Esophagus (tissue), 2 donors: ENCODE data around the gene MCC. TPM values are rescaled to one million over a fixed set of nuclear protein-coding genes. Genes with fewer than 3 reads are reported as not detected.

Experiments used
- H3K27ac ChIP-seq, 2 donors: one replicate each; pipeline ENCODE4 v1.5.1; 2013; ENCODE audit warnings: low read depth in 2 of 2, mild to moderate bottlenecking in 2 of 2, inconsistent platforms in 1 of 2, low read length in 1 of 2, moderate library complexity in 1 of 2
- H3K27me3 ChIP-seq, 2 donors: one replicate each; pipeline ENCODE4 v1.6.1; 2013; ENCODE audit warnings: low read length in 2 of 2, control low read depth in 1 of 2, mild to moderate bottlenecking in 1 of 2; ENCODE audit not compliant: insufficient read depth in 2 of 2, control insufficient read depth in 1 of 2
- H3K36me3 ChIP-seq, 2 donors: one replicate each; pipeline ENCODE4 v1.6.1; 2013; ENCODE audit warnings: low read length in 1 of 2; ENCODE audit not compliant: control insufficient read depth in 2 of 2, insufficient read depth in 2 of 2
- H3K4me1 ChIP-seq, 2 donors: one replicate each; pipeline ENCODE4 v1.6.1; 2013; ENCODE audit warnings: low read length in 1 of 2; ENCODE audit not compliant: control insufficient read depth in 2 of 2, insufficient read depth in 2 of 2
- H3K4me3 ChIP-seq, 2 donors: one replicate each; pipeline ENCODE4 v1.5.1; 2013; ENCODE audit warnings: low read length in 2 of 2, mild to moderate bottlenecking in 2 of 2, low read depth in 1 of 2, moderate library complexity in 1 of 2
- H3K9me3 ChIP-seq, 2 donors: one replicate each; pipeline ENCODE4 v1.6.1; 2013; ENCODE audit warnings: mild to moderate bottlenecking in 2 of 2, low read depth in 1 of 2, low read length in 1 of 2, moderate library complexity in 1 of 2; ENCODE audit not compliant: control insufficient read depth in 2 of 2, insufficient read depth in 1 of 2
- WGBS, 2 donors: extraction: QIAGEN DNeasy Blood & Tissue Kit; methylation state at CpG; one replicate each; pipeline ENCODE4 v1.1.7; 2013; 5-methylcytosine and 5-hydroxymethylcytosine counted together
- polyA plus RNA-seq, 2 donors: library from polyadenylated mRNA; stranded (reverse); fragments of 200-250 nt; gene quantifications; one replicate each; pipeline ENCODE4 v1.2.3, GENCODE V29; 2013
- donor health status: healthy with polysubstance abuse.
- donor health status: Bipolar disorder and iron deficiency.

MCC gene
- polyA plus RNA-seq, 2 donors = 7.2 to 8.3 TPM

DNA sequence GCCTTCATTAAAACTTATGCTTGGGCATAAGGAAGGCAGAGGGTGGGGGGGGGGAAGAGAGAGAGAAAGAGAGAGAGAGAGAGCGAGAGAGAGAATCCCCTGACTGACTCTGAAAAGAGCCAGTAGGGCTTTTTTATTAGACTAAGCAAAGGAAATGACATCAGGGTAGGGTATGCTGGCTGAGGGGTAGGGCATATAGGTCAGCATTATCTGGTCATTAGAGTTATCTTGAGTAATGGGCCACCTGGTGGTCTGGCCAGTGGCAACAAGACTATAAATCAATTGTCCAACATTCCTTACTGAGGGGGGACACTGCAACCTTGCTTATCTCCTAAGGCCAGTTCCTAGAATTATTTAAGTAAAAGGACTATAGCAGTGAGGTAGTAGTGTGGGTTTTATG is 120.7 kb downstream of the MCC start:
- no peak overlapping the region for H3K4me3 ChIP-seq
- H3K27me3 ChIP-seq = peaks cover 0 to 2% of the 10 kb centered on the region in 2 donors
- 87 to 98% methylated on average over 1 of the region's 1 CpG for WGBS, 2 donors
- no peaks in the 10 kb centered on the region for H3K4me1 ChIP-seq
- no peak overlapping the region for H3K27ac ChIP-seq
- H3K36me3 ChIP-seq = no peaks in the 10 kb centered on the region
- peaks cover 6 to 7% of the 10 kb centered on the region in 2 donors for H3K9me3 ChIP-seq

DNA sequence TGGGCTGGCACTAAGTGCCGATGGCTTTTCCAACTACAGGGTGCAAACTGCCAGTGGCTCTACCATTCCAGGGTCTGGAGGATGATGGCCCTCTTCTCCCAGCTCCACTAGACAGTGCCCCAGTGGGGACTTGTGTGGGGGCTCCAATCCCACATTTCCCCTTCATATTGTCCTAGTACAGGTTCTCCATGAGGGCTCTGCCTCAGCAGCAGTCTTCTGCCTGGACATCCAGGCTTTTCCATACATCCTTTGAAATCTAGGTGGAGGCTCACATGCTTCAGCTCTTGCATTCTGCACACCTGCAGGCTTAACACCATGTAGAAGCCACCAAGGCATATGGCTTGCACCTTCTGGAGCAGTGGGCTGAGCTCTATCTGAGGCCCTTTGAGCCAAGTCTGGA is 123.8 kb downstream of the MCC start:
- no peaks in the 10 kb centered on the region for H3K36me3 ChIP-seq
- 97 to 100% methylated on average over 1 of the region's 1 CpG for WGBS, 2 donors
- no peak overlapping the region for H3K27ac ChIP-seq
- H3K9me3 ChIP-seq = peaks cover 6 to 7% of the 10 kb centered on the region in 2 donors
- peaks cover 0 to 2% of the 10 kb centered on the region in 2 donors for H3K27me3 ChIP-seq
- H3K4me1 ChIP-seq = no peaks in the 10 kb centered on the region
- no peak overlapping the region for H3K4me3 ChIP-seq

DNA sequence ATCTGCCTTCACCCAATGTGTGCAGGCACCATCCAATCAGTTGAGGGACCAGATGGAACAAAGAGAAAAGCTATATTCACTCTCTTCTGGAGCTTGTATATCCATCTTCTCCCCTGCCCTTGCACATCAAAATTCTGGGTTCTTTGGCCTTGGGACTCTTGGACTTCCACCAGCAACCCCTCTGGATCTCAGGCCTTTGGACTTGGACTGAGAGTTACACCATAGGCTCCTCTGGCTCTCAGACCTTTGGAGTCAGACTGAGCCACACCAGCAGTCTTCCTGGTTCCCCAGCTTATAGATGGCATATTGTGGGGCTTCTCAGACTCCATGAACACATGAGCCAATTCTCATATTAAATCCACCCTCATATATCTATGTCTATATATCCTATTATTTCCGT is 126.6 kb downstream of the MCC start:
- WGBS, 2 donors = 97 to 100% methylated on average over 1 of the region's 1 CpG
- Histone ChIP-seq H3K4me3 (no peak overlapping the region), H3K27ac (no peak overlapping the region)

DNA sequence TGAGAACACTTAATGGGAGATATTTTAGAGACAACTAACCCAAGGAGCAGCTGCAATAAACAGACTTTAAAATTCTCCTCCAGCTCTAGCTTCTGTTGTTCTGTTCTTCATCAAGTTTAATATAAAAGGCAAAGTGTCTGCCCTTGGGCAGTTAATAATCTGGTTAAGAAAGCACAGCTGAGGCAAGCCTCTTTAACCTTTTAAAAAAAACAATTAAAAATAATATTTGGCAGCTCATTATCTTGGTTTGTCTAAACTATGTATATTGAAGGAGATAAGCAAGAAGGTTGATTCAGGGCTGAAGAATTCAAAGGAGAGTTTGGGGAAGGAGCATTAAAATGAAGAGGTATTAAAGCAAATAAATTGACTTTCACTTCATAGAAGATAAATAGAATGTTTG is 128.8 kb downstream of the MCC start:
- Histone ChIP-seq H3K4me1 (no peaks in the 10 kb centered on the region), H3K9me3 (peaks cover 2% of the 10 kb centered on the region in 2 donors), H3K27me3 (no peaks in the 10 kb centered on the region), H3K27ac (no peak overlapping the region), H3K4me3 (no peak overlapping the region), H3K36me3 (no peaks in the 10 kb centered on the region)

More for the DNA sequence above, 126.6 kb downstream of the MCC start:
- no peaks in the 10 kb centered on the region for H3K36me3 ChIP-seq
- H3K27me3 ChIP-seq = no peaks in the 10 kb centered on the region
- no peaks in the 10 kb centered on the region for H3K4me1 ChIP-seq
- peaks cover 6 to 7% of the 10 kb centered on the region in 2 donors for H3K9me3 ChIP-seq

DNA sequence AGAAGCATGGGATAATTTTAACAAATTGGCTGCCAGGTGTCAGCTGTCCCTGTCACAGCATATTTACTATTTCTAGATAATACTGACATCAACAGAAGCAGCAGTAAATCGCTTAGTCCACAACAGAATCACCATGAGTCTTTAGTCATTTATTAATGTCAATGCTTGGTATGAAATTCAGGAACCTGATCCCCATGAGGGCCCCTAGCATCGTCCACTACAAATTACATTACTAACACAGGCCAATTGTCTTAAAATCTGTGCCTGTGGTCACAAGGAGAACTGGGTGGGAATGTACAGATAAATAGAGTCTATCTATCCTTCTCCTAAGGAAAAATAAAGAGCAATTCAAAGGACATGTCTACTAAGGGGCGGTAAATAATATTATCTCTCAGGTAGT is 129.6 kb downstream of the MCC start:
- Histone ChIP-seq H3K9me3 (no peaks in the 10 kb centered on the region), H3K4me3 (no peak overlapping the region), H3K27ac (no peak overlapping the region), H3K36me3 (no peaks in the 10 kb centered on the region), H3K4me1 (no peaks in the 10 kb centered on the region), H3K27me3 (no peaks in the 10 kb centered on the region)
- 88 to 89% methylated on average over 3 of the region's 3 CpGs for WGBS, 2 donors

DNA sequence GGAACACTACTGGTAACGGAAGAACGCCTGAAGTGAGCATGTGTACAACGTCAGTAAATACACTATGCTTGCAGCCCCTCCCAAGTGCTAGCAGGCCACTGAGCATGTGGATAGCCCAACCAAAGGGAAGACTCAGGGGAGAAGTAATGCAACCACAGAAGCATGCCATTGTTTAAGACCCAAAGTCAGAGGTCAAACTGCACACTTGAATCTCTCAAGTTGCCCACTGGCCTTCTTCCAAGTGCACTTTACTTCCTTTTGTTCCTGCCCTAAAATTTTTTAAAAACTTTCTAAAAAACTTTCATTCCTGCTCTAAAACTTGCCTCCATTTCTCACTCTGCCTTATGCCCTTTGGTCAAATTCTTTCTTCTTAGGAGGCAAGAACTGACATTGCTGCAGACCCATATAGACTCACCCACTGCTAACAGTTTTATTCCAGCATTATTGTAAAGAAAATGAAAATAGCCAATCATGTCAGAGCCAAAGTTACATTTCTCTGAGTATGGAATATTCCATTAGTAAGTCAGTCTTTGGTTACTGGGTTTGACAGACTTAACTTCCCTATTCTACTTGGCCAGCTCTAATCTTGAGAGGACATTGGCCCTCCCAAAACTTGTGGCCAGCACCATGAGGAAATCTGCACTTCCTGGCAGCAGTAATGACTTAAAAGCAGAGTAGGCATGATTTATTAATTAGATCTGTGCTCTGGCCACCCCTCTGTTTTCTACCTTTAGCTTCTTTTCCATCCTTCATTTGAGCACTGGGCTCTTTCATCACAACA is 130.4 kb downstream of the MCC start:
- Histone ChIP-seq H3K9me3 (no peaks in the 10 kb centered on the region), H3K27ac (no peak overlapping the region), H3K4me1 (no peaks in the 10 kb centered on the region), H3K36me3 (no peaks in the 10 kb centered on the region), H3K27me3 (no peaks in the 10 kb centered on the region), H3K4me3 (no peak overlapping the region)
- 87 to 92% methylated on average over 3 of the region's 3 CpGs for WGBS, 2 donors

DNA sequence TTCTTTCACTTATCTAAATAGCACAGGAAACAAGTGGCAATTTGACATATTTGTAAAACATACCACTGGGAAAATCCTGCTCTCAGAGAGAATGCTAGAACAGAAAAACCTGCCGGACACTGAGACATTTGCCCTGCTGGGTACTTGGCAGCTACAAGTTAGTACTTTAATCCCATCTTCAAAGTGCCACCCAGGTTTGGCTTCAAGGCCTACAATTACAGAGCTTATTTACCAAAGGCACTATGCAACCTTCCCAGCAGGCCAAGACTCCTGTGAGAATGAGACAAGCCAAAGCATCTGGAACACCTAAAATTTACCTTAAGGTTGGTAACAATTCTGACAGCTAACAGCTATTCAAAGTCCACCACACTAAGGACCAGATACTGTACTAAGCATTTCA is 131.8 kb downstream of the MCC start:
- no peak overlapping the region for H3K27ac ChIP-seq
- no peaks in the 10 kb centered on the region for H3K4me1 ChIP-seq
- H3K27me3 ChIP-seq = no peaks in the 10 kb centered on the region
- no peaks in the 10 kb centered on the region for H3K36me3 ChIP-seq
- no peak overlapping the region for H3K4me3 ChIP-seq
- no peaks in the 10 kb centered on the region for H3K9me3 ChIP-seq
- WGBS, 2 donors = 43 to 55% methylated on average over 1 of the region's 1 CpG

DNA sequence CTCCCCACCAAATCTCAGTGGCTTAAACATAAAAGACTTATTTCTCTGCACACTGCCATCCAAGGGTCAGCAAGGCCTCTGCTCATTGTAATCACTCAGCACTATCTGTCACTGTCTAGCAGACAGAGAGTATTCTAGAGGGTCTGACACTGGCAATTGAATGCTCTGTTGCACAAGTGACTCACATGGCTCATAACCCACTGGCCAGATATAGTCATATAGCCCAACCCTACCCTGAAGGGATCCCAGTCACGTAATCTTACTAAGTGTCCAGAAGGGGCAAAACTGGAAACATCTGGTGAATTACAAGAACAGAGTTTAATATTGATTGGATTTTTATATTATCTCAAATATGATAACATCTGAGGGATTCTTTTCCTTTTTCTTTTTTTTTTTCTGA is 134.2 kb downstream of the MCC start:
- Histone ChIP-seq H3K4me1 (no peaks in the 10 kb centered on the region), H3K27me3 (no peaks in the 10 kb centered on the region), H3K9me3 (no peaks in the 10 kb centered on the region), H3K27ac (no peak overlapping the region), H3K4me3 (no peak overlapping the region), H3K36me3 (no peaks in the 10 kb centered on the region)
- 33 to 85% methylated on average over 1 of the region's 1 CpG for WGBS, 2 donors

DNA sequence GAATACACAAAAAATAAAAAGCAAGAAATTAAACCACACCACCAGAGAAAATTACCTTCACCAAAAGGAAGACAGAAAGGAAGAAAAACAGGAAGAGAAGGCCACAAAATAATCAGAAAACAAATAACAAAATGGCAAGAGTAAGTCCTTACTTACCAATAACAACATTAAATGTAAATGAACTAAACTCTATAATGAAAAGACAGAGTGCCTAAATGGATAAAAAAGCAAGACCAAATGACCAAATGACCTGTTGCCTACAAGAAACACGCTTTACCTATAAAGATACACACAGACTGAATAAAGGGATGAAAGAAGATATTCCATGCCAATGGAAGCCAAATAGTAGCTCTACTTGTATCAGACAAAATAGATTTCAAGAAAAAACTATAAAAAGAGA is 140.7 kb downstream of the MCC start:
- no peak overlapping the region for H3K27ac ChIP-seq
- WGBS, 2 donors = 82 to 98% methylated on average over 1 of the region's 1 CpG
- no peaks in the 10 kb centered on the region for H3K9me3 ChIP-seq
- no peaks in the 10 kb centered on the region for H3K27me3 ChIP-seq
- H3K4me1 ChIP-seq = peaks cover 0 to 3% of the 10 kb centered on the region in 2 donors
- no peak overlapping the region for H3K4me3 ChIP-seq
- H3K36me3 ChIP-seq = no peaks in the 10 kb centered on the region
